ENCODE results near the gene ZNF467.

- no peak for TF ChIP-seq GATA2 (IDR thresholded peaks at IDR 0.05; ENCODE audit: low read depth, low read length)
- no peak for TF ChIP-seq GATA3 (IDR thresholded peaks at IDR 0.05; ENCODE audit: low read depth, low read length)
Measured at GRCh38 chr7:149813254-149814035, 40.1 kb upstream of the ZNF467 start.
